IPS-18a (cell line): Measurements from ENCODE around the gene CLNK.

ENCODE experiments used
- H3K27ac ChIP-seq: one replicate; pipeline ENCODE4 v1.5.1; 2013; ENCODE audit warnings: low read length
- H3K27me3 ChIP-seq: one replicate; pipeline ENCODE4 v1.6.1; 2013; ENCODE audit warnings: mild to moderate bottlenecking, low read length; ENCODE audit not compliant: control insufficient read depth, insufficient read depth
- H3K36me3 ChIP-seq: one replicate; pipeline ENCODE4 v1.6.1; 2013; ENCODE audit warnings: low read depth, low read length; ENCODE audit not compliant: control insufficient read depth
- H3K4me1 ChIP-seq: one replicate; pipeline ENCODE4 v1.6.1; 2013; ENCODE audit warnings: low read depth, low read length; ENCODE audit not compliant: control insufficient read depth
- H3K4me3 ChIP-seq: one replicate; pipeline ENCODE4 v1.5.1; 2013; ENCODE audit warnings: low read length
- H3K9ac ChIP-seq: one replicate; pipeline ENCODE4 v1.6.1; 2013; ENCODE audit warnings: mild to moderate bottlenecking, low read length, moderate library complexity
- H3K9me3 ChIP-seq: one replicate; pipeline ENCODE4 v1.6.1; 2013; ENCODE audit warnings: low read depth, low read length; ENCODE audit not compliant: control insufficient read depth

Gene CLNK

DNA sequence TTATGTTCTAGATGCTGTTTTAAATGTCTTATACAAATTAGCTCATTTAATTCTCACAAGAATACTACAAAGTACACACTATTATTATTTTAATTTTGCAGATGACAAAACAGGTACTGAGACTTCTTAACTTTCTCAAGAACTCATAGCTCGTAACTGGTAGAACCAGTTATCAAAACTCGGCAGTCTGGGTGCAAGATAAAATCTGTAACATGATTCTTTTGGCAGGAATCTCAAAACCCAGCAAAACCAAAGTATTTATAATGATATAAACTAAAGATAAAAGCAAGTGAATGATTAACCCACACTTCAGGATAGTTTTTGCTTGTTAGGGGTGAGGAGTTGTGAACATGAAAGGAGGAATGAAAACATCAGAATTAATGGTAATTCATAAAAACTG, 27.6 kb downstream of the CLNK start:
- Histone ChIP-seq H3K9me3 (no peaks in the 10 kb centered on the region), H3K9ac (no peak overlapping the region), H3K4me3 (no peak overlapping the region), H3K36me3 (no peaks in the 10 kb centered on the region), H3K4me1 (no peaks in the 10 kb centered on the region), H3K27ac (no peak overlapping the region), H3K27me3 (no peaks in the 10 kb centered on the region)

DNA sequence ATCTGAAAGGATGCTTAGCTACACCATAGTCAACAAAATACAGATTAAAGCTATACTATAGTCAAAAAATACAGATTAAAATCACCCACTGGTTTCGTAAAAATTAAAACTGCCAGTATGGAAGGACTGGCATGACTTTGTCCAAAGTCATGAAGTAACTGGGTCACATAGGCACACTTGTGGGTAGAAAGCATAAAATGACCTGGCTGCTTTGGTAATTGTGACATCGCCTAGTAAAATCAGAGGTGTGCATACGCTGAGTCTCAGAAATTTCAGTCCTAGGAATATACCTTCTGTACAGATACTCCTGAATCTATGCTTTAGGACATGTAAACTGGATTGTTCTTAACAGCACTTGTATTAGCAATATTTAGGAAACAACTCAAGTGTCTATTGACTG, 28.1 kb downstream of the CLNK start:
- H3K4me3 ChIP-seq, result no peak overlapping the region
- no peak overlapping the region for H3K27ac ChIP-seq
- no peak overlapping the region for H3K9ac ChIP-seq
- H3K9me3 ChIP-seq, result no peaks in the 10 kb centered on the region
- H3K27me3 ChIP-seq, result no peaks in the 10 kb centered on the region
- H3K36me3 ChIP-seq, result no peaks in the 10 kb centered on the region
- H3K4me1 ChIP-seq, result no peaks in the 10 kb centered on the region

DNA sequence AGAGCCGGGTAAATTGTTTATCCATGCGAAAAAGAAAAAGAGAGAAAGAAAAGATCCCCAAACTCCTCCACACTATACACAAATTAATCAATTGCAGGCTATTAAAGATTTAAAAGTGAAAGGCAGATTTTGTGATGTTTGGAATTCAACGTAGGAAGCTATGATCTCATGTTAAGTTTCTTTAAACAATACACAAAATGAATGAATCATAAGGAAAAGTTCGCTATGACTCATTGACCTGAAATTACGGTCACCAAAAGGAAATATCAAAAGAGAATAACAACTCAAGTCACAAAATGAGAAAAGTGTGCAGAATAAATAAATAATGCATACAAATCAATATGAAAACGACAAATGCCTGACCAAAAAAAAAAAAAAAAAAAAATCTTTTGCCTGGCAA, 28.6 kb downstream of the CLNK start:
- Histone ChIP-seq H3K9me3 (no peaks in the 10 kb centered on the region), H3K36me3 (no peaks in the 10 kb centered on the region), H3K27ac (no peak overlapping the region), H3K4me1 (no peaks in the 10 kb centered on the region), H3K4me3 (no peak overlapping the region), H3K27me3 (no peaks in the 10 kb centered on the region), H3K9ac (no peak overlapping the region)

DNA sequence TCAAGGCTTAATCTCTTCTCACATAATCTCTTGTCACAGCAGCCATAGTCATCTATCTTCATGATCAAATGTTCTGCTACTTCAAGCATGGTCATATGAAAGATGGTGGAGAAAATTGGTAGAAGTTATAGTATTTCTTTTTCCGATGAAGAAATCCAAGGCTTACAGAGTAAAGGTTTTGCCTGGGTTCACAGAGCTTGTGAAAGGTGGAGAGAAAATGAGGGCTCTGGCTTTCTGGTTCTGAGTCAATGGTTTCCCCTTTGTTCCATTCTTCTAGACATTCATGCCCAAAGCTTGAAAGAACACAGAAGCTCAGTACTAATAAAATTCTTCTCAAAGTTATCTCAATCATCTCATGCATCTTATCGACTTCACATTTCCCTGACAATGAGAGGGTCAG, 36.1 kb downstream of the CLNK start:
- Histone ChIP-seq H3K27me3 (no peaks in the 10 kb centered on the region), H3K27ac (no peak overlapping the region), H3K36me3 (no peaks in the 10 kb centered on the region), H3K4me3 (no peak overlapping the region), H3K9me3 (no peaks in the 10 kb centered on the region), H3K4me1 (no peaks in the 10 kb centered on the region), H3K9ac (no peak overlapping the region)

DNA sequence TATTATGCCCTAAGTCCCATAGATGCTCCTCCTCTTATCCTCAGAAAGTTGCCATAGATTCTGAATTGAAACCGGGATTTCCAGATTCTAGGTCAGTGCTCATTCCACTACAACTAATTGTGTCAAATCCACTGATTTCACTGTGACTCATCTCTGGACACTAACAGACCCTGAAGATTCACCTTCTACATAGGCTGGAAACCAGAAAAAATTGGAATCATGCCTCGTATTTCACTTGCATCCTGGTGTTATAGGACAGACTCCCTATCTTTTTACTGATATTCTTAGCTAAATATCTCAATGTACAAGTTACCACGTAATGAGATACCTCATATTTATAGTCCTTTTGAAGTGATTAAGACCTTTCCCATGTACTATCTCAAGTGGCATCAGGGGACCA, 36.7 kb downstream of the CLNK start:
- Histone ChIP-seq H3K36me3 (no peaks in the 10 kb centered on the region), H3K27me3 (no peaks in the 10 kb centered on the region), H3K9me3 (no peaks in the 10 kb centered on the region), H3K9ac (no peak overlapping the region), H3K4me1 (no peaks in the 10 kb centered on the region), H3K27ac (no peak overlapping the region), H3K4me3 (no peak overlapping the region)

DNA sequence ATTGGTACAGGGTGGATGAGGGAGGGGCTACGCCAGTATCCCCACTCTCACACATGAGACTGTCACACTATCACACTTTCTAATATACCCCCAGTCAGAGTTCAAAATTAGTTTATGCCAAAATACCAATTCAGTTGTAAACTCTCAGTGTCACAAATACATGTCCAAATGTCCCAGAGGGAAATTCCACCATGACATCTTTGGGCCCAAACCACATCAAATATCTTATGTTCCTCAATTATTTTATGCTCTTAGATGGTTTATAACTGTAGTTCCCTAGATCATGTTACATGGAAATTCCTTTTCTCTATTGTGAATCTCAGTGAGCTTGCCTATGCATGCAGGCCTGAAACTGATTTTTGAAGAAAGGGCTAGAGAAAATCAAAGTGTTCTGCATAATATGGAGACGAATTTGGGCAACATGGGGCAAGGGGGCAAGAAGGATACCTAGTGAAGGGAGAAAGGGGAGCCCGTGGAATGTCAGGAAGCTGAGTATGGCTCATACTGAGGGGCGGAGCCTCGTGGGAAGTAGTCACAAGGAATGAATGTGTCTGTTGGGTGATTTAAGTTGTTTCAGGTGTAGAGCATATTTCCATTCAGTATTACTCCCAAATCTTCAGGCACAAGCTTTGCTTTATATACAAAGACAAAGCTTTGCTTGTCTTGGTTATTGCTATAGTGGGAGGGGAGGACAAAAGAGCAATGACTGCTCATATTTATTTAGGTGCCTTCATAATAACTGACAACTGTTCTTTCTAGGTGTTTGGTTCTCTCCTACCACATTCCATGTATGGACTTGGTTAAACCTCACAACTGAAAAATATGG, 40.8 kb downstream of the CLNK start:
- Histone ChIP-seq H3K4me3 (no peak overlapping the region), H3K27me3 (no peaks in the 10 kb centered on the region), H3K36me3 (no peaks in the 10 kb centered on the region), H3K9ac (no peak overlapping the region), H3K4me1 (no peaks in the 10 kb centered on the region), H3K27ac (no peak overlapping the region), H3K9me3 (no peaks in the 10 kb centered on the region)

DNA sequence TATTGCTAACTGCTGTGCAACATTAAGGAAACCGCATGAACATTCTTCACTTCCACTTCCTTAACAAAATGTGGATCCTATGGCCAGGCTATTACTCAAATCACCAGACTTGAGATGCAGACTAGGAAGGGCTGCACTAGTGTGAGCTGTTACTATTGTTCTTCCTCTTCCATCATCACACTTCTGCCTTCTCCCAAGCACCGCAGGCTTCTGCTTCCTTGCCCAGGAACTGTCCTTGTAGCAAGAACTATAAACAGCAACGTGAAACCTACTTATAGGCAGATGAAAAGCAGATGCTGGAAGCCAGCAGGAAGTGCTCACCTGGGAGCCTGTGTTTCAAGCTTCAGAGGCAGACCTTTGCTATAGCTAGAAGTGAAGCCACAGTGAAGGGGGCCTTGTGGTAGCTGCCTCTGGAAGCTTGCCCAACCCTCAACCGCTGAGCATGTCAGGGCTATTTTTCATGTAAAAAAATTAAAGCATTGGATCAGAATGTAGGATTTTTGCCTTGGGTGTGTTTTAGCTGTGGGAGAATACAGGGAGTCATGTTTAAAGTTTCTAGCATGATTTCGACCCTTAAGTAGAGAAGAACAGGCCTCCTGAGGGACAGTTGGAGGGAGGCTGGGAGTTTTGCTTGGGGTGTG, 43.9 kb downstream of the CLNK start:
- H3K27ac ChIP-seq, result no peak overlapping the region
- H3K9ac ChIP-seq, result no peak overlapping the region
- H3K9me3 ChIP-seq, result no peaks in the 10 kb centered on the region
- no peak overlapping the region for H3K4me3 ChIP-seq
- H3K4me1 ChIP-seq, result no peaks in the 10 kb centered on the region
- H3K27me3 ChIP-seq, result no peaks in the 10 kb centered on the region
- H3K36me3 ChIP-seq, result no peaks in the 10 kb centered on the region

DNA sequence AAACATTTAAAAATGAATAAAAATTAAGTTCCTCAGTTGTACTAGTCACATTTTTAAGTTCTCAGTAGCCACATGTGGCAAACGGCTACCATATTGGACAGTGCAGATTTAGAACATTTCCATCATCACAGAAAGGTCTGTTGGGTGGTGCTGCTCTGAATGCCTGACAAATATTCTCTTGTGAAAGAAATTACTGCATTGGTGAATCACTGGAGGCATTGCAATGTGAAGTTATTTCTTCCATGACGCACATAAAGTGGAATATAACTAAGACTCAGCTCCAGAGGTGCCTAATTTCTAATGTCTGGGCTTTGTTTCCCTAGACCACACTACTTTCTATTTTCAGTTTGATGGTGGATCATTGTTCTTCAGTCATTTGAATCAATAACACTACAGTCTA, 44.9 kb downstream of the CLNK start:
- Histone ChIP-seq H3K27ac (no peak overlapping the region), H3K36me3 (no peaks in the 10 kb centered on the region), H3K9me3 (no peaks in the 10 kb centered on the region), H3K9ac (no peak overlapping the region), H3K4me1 (no peaks in the 10 kb centered on the region), H3K27me3 (no peaks in the 10 kb centered on the region), H3K4me3 (no peak overlapping the region)

DNA sequence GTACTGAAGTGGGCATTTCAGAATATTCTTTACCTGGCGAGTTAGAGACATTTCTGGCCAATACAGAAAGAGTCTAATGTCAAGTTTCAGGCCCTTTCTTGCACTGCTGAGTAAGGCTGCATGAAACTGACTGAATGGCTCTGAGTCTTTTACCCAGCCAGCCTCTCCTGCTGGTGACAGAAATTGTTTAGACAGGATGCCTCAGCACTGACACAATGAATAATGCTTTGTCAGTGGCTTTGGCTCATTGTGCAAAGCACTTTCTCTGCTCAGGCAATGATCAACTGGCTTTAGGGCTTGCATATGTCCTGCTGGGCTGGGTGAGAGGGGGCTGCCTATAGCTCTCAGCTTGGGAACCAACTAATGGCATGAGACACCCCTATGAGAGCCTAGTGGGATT, 45.5 kb downstream of the CLNK start:
- no peaks in the 10 kb centered on the region for H3K27me3 ChIP-seq
- H3K36me3 ChIP-seq, result no peaks in the 10 kb centered on the region
- no peaks in the 10 kb centered on the region for H3K4me1 ChIP-seq
- no peaks in the 10 kb centered on the region for H3K9me3 ChIP-seq
- H3K27ac ChIP-seq, result no peak overlapping the region
- H3K9ac ChIP-seq, result no peak overlapping the region
- no peak overlapping the region for H3K4me3 ChIP-seq

DNA sequence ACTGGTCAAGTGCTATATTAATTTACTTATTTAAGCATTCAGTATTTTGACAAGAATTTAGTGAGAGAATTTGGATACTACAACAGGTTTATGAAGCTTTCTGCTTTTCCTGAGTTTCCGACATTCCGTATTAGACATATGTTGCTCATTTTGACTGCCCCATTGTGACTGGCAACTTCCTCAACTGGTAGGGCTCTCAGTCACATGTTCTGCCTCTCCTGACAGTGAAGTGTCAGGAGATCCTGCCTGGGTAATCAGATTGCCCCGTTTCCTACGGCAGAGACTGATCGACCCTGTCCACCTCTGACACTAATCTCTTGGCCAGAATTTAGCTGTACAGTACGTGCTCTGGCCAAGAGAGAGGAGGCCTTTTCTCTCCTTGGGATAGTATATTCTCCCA, 49.5 kb downstream of the CLNK start:
- Histone ChIP-seq H3K9me3 (no peaks in the 10 kb centered on the region), H3K4me3 (no peak overlapping the region), H3K4me1 (no peaks in the 10 kb centered on the region), H3K36me3 (no peaks in the 10 kb centered on the region), H3K27ac (no peak overlapping the region), H3K27me3 (no peaks in the 10 kb centered on the region), H3K9ac (no peak overlapping the region)

DNA sequence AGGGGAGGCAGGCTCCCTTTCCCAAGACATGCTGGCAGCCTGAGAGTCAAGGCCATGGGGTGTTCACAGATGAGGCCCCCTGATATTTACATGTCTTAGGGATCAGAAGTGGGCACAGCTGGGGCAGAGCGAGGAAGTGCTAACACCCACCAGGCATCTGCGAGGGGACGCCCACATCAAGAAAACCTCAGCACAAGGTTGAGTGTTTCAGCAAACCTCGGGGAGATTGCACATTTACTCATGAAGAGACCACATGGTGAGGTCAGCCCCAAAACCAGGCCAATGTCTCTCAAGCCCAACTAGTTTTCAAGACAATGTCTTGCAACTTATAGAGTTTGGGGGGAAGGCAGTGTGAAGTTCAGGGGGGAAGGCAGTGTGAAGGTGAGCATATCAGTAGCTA, 55.2 kb downstream of the CLNK start:
- H3K4me1 ChIP-seq, result no peaks in the 10 kb centered on the region
- H3K9ac ChIP-seq, result no peak overlapping the region
- H3K27ac ChIP-seq, result no peak overlapping the region
- no peaks in the 10 kb centered on the region for H3K27me3 ChIP-seq
- H3K9me3 ChIP-seq, result no peaks in the 10 kb centered on the region
- no peak overlapping the region for H3K4me3 ChIP-seq
- H3K36me3 ChIP-seq, result no peaks in the 10 kb centered on the region

DNA sequence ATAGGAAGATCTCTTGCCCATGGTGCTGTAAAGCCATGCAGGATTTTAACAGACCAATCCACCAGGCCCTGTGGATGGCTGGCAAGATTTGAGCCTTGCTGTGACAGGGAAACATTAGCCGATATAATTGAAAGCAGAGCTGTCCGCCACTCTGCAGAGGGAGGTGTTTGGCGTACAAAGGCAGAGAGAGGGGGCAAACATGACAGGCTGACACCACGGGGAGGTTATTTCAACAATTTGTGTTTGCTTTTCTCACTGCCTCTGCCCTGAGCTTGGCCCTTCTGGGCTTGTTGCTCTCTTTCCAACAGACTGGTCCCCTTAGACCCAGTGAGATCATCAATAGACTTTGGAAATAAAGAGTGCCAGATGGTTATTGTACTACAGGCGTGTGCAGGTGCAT, 59.4 kb downstream of the CLNK start:
- Histone ChIP-seq H3K27ac (no peak overlapping the region), H3K36me3 (no peaks in the 10 kb centered on the region), H3K4me1 (no peaks in the 10 kb centered on the region), H3K9ac (no peak overlapping the region), H3K9me3 (no peaks in the 10 kb centered on the region), H3K27me3 (no peaks in the 10 kb centered on the region), H3K4me3 (no peak overlapping the region)
